T-helper 1 cell (primary cell): Measurements from ENCODE around the gene RHPN2.
A peak's percentile ranks its signal among the peaks of the same experiment; 100 is the strongest.

Source experiments
- DNase-seq, 5 donors: peaks; one replicate each; pipeline ENCODE4 v3.0.0-alpha.2; 2012 to 2020
- total RNA-seq, 4 donors: gene quantifications; one replicate each; lab custom pipeline; 2026; lab: John Stamatoyannopoulos, UW

RHPN2 gene
- 0 to 0.36 (median 0.21) reads per million in 4 donors for total RNA-seq

DNA sequence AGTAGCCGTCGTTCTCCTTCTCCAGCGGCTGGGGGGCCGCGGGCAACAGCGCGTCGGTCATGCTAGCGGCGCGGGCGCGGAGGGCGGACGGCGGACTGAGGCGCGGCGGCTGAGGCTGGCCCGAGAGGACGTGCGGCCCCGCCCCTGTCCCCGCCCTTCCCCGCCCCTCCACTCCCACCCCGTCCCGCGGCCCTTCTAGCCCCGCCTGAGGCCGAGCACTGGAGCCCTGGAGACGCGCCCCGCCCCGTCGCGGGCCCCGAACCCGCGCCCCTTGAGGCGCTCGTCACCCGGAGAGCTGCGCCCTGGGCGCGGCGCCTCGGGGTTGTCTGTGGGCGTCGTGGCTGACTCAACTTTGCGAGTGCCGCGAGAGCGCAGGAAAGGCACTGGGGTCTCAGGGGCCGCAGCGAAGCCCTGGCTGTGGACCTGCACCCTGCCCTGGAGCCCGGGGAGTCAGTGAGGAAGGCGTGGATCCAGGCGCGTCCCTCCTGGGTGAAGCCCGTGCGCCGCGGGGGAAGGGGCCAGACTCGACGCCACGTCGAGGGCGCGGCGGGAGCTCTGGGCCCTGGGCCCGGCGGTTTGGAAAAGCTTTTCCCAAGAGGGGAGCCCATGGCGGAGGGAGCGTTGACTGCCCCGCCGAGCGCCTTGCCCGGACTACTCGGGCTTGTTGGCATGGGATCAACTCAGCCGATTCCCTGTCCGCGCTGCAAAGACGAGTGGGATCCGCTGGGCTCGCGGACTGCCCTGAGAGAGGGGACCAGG lies at the start of gene RHPN2:
RHPN2 (minus strand) TSS at position 97 of the 759 bp plus-strand sequence; CDS start at position 61, 36 bp downstream.
- peak in 2 of 5 donors; percentile 23 to 50 for DNase-seq

DNA sequence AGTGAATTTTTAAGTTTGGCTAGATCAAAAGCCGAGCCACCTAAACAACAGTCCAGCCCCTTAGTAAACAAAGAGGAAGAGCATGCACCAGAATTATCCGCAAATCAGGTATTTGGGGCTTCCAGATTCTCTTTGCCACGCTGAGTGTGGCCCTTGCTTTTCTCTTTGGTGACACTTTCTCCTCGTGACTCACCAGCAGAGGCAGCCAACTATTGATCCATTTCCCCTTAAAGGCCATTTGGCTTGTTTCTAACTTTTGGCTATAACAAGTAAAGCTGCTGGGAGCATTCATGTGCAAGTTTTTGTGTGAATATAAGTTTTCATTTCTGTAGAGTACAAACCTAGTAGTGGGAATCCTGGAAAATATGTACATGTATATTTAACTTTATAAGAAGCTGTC lies 49.6 kb upstream of the RHPN2 start:
- no peak for DNase-seq

DNA sequence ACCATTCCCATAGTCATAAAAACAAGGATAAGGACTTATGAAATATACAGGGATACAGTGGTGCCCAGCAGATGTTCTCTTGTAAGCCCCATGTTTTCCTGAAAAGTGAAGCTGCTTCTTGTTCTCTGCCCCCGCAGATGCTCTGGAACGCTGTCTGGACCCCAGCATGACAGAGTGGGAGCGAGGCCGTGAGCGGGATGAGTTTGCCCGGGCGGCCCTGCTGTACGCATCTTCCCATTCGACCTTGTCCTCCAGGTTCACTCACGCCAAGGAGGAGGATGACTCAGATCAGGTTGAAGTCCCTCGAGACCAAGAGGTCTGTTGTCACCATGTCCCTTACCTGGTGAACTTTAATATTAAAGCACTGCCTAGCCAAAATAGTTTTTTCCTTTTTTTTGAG lies 46.9 kb upstream of the RHPN2 start:
- no peak for DNase-seq

DNA sequence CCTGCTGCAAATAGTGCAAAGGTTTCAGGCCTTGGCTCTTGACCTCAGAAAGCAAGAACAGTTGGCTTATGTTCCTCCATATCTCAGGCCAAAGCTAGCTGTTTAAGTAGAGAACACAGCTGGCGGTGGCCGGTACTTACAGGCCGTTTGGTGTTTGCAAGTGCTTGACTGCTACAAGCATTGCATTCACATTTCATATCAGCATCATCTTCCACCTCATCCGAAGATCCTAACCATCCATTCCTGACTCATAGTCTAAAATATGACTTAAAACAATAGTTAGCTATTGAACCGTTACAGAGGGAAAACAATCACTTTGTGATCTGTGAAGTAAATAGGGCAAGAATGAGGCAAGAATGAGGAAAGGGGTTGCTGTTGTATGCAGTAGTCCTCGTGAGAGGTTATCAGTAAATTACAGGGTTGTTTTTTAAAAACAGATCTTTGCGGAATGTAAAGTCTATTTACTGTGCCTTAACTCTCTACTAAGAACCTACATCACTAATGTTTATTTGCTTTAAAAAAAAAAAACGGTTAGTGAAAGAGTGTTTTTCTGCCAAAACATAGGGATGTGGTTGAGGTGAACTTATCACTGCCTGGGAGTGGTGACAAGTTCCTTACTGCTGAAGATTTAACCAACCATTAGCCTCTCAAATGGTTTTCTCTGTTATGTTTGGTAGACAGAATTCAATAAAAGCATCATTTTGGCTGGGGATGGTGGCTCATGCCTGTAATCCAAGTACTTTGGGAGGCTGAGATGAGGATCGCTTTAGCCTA lies 45.6 kb upstream of the RHPN2 start:
- no peak for DNase-seq

DNA sequence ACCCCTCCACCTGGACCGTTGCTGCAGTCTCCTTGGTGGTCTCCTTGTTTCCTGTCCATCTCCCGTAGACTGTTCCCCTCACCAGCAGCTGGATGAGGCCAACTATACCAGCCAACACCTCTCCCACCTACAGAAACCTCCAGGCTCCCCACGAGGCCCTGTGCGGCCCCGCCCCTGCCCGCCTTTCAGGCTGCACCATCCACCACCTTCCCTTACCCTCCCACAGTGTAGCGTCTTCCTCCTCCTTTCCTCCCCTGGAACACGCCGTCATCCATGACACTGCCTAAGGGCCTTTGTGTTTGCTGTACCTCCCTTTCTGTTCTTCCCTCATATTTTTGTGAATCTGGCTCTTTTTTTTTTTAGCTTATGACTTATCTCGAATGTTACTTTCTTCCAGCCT lies 43.5 kb upstream of the RHPN2 start:
- DNase-seq, result no peak

DNA sequence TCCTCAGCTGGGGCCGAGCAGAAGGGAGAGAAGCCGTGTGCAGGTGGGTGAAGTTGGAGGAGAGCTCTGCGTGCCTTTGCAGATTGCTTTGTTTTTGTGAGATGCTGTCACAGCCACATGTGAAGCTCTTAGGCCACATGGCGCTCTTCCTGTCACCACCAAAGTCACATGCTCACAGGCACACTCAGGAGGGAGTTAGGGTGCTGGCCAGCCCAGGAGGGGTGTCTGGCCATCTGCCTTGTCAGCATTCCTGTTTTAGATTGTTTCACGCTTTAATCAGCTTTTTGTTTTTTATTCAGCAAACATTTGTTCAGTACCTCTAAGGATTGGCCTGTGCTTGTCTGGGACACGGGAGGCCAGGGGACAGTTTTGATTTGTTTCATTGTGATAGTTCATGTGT lies 38.2 kb upstream of the RHPN2 start:
- no peak for DNase-seq

DNA sequence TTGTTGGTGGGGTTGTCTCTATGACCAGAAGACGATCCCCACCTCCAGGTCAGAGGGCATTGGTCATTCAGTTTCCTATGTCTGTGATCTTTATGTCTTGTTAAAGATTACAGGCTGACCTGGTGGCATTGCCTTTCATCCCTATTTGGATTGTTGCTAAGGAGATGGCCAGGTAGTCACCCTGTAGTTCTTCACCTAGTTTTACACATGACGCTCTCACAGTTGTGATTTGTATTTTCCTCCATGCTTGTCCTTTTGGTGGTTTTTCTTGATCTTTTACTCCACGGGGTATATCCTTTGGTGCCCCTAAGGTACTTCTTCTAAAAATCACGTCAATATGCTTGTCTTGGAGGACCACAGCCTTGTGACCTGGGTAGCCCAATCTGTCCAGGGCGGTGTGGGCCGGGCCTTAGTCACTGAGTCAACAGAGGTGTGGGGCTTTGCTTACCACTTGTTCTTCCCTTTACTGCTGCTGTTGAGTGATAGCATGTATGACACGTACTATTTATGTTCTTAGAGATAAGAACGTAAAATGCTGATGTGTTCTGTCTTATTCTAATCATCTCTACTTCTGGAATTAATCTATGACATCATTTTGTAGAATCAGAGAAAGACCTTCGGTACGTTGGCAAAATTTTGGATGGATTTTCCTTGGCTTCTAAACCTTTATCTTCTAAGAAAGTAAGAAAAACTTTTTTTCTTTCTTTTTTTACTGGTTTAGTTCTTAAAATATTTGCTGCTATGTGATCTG lies 36.4 kb upstream of the RHPN2 start:
- no peak for DNase-seq

DNA sequence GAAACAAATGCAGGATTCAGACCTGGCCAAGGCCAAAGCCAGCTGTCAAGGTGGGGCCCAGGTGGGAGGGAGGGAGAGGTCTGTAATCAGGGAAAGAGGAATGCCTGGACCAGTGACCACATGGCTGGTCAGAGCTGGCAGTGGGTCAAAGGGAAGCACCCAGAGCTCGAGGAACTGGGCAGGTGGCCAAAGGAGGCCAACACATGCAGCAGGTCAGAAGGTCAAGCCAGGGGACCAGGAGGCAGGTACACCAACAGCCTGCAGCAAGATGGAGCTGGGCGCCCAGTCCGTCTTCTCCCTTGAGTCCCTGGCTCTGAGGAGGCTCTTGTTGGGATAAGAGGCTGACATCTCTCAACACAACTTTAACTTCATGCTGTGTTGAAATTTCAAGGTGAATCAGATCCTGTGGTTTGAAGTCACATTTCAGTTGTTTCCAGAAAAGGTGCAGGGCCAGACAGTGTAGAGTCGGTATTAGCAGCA lies 33.4 kb upstream of the RHPN2 start:
- DNase-seq, result no peak

DNA sequence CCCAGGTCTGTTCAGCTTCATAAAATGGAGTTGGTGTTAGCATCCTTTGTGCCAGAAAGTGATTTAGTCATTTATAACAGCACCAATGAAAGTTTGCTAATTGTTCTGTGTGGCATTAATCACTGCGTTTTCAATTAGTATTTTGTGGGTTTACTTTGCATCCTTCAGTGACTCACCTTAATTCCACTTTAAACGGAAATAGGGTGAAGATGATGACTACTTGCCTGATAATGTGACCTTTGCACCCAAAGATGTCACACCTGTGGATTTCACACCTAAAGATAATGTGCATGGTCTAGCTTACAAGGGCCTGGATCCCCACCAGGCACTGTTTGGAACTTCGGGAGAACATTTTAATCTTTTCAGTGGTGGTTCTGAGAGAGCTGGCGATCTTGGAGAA lies 31.3 kb upstream of the RHPN2 start:
- no peak for DNase-seq

DNA sequence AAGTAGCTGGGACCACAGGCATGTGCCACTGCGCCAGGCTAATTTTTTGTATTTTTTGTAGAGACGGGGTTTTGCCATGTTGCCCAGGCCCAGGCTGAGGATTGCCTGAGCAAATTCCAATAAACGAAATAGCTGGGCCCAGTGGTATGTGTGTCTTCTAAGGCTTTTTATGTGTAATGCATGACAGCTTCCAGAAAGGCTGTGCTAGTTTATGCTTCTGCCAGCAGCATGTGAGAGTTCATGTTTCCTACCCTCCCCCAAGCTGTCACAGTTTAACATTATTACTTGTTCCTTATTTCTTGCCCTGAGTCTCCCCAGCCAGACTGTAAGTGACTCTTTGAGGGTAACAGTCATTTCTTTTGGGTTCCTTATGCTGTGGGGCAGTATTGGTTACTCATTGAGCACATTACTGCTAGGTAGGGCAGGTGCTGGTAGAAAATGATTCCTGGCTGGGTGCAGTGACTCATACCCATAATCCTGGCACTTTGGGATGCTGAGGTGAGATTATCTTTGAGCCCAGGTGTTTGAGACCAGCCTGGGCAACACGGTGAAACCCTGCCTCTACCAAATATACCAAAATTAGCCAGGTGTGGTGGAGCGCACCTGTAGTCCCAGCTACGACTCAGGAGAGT lies 29.9 kb upstream of the RHPN2 start:
- no peak for DNase-seq

DNA sequence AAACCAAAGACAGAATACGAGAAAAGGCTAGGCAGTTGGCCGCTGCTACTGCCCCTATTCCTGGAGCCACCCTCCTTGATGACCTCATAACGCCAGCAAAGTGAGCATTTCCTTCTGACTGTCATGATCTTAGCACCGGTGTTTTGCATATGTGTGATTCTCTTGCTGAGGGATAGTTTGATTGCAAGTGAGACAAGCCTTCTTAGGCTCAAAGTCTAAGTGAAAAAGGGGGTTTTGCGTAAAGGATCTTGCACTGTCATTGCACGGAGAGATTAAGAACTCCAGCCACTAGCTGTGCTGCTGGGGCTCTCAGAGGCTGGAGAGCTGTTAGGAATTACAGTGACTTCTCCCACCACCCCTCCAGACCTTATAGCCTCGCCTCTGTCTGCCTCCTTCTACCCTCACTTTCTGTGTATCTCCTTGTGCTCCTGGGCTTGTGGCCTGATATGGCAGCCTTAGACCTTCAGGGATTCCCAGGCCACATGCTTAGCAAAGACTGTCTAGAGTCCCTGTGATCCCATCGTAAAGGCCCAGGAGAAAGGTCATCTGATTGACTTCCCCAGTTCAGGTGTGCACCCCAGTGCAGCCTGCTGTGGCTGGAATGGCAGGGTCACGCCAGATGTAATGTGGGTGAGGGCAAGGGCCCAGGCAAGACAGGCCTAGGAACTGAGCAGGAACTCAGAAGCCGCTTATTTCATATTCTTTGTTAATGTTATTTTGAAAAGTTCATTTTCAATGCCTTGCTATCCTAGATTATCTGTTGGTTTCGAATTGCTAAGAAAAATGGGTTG lies 28.9 kb upstream of the RHPN2 start:
- no peak for DNase-seq

DNA sequence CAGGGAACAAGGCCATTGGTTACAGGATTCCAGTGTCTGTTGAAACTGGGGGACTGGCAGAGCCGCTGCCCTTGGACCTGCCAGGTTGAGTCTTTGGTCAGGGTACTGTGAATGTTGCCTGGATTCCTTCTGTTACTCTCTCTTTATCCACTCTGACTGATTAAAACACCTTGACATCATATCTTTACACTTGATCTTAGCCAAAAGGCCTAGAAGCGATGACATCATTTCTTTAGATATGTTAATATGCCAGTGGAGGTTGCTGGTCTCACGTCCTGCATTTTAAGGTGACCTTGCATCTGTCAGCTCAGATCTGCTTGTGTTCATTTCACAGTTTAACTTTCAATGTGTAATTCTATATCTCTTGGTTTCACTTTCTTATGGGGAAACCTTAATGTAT lies 25.5 kb upstream of the RHPN2 start:
- no peak for DNase-seq

DNA sequence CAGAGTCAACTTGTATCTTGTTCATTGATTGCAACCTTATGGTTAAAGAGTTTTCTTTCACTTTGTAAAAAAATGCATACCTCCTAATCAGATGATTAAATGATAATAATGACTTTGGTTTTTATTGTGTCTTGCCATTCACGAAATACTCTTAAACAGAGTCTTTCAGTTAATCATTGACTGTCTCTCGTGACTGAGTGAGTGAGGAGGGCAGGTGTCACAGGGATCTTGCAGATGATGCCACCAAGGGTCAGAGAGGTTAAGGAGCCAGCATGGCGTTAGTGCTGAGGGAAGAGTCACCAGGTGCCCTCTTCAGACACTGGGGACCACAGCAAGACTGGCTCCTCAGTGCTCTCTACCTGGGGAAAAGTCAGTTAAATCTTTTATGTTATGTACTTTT lies 24.3 kb upstream of the RHPN2 start:
- no peak for DNase-seq

DNA sequence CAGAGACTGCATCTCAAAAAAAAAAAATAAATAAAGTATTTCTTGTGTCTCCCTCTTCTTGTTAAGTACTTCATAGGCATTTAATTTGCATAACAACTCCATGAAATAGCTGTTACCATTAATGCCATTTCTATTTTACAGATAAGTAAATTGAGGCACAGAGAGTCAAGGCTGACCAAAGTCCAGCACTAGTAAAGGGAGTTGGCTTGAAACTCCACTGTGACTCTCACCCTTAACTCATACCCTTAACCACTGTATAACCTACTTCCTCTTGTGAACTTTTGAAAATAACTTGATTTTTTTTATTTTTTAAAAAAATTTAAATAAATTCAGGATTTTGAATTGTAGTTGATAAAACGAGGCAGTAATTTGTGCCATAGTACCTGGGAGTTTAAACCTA lies 22.3 kb upstream of the RHPN2 start:
- DNase-seq, result no peak

DNA sequence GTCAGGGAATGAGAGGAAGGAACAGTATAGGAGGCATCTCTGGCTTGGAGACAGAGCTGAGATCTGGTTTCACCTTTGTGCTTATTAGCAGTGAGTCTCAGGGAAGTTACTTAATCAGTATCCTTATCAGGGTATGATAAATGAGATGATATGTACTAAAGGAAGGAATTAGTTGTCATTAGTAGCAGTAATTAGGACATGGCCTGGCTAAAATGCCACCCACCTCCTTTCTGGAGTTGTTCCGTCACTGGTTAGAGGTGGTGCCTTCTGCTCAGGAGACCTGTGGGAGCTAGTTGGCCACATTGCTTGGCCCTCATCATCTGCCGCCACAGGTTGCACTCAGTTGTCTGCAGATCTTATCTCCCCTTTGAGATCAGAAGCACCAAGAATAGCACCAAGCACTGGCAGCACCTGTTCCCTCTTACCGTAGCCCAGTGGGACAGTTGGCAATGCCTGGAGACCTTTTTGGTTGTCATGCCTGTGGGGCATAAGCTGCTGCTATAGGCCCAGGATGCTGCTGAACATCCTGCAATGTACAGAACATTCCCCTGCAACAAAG lies 21.0 kb upstream of the RHPN2 start:
- no peak for DNase-seq

DNA sequence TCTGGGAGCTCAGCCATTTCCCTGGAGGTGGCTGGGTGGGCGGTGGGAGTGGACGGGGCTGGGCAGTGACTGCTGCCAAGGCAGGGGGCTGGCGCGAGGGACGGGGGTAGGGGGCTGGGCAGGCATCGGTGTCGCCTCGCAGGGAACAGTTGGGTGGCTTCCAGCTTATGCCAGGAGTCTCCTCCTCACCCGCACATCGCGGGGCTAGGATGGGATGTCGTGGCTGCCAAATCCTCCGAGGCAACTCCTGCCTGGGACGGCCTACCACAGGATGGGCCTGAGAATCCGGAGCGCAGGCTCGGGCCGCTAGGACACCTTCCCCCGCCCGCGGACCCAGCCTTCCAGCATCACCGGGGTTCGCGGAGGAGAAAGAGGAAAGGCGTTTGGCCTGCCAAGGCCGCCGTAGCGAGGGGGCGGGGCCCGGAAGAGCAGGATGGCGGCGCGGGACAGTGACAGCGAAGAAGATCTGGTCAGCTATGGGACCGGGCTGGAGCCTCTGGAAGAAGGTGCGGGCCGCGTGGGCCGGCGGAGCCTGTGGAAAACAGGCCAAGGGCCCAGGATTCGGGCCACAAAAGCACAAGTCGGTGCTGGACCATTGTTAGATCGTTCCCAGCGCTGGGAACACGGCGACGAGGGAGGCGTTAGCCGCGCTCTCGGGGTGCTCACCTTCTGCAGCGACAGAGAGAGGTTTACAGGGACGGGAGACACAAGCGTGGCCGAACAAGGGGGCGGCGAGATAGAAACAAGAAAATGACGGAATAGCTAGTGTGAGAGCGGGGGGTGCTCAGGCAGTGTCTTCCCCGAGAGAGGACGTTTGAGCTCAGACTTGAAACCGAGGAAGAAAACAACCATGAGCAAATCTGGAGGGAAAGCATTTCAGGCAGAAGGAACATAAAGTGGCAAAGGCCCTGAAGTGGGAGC lies 16.3 kb upstream of the RHPN2 start, which contains the start of gene GPATCH1:
GPATCH1 (plus strand) TSS at position 421 of the 921 bp plus-strand sequence; CDS start at position 434, 13 bp downstream.
- DNase-seq, result peak; percentile 66 to 83 (median 78)

DNA sequence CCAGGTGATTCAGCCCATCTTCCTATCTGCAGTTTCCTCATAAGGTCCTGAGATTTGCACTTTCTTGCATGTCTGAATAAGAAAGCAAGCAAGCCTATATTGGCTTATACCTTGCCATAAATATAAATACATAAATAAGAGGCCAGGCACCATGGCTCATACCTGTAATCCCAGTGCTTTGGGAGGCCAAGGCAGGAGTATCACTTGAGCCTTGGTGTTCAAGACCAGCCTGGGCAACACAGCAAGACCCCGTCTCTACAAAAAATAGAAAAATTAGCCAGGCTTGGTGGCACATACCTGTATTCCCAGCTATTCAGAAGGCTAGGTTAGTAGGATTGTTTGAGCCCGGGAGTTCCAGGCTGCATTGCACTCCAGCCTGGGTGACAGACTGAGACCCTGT lies 10.8 kb upstream of the RHPN2 start:
- DNase-seq, result no peak

DNA sequence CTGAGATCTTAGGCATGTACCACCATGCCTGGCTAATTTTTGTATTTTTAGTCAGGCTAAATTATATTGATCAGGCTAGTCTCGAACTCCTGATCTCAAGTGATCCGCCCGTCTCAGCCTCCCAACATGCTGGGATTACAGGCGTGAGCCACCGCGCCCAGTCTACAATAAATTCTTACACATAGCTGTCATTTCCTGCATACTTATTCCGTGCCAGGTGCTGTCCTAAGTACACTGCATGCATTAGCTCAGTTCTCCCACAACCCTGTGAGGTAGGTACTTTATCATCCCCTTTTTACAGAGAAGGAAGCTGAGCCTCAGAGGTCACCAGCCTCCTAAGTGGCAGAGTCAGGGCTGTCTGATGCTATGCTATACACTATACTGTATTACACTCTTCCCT lies 7.2 kb upstream of the RHPN2 start:
- no peak for DNase-seq

DNA sequence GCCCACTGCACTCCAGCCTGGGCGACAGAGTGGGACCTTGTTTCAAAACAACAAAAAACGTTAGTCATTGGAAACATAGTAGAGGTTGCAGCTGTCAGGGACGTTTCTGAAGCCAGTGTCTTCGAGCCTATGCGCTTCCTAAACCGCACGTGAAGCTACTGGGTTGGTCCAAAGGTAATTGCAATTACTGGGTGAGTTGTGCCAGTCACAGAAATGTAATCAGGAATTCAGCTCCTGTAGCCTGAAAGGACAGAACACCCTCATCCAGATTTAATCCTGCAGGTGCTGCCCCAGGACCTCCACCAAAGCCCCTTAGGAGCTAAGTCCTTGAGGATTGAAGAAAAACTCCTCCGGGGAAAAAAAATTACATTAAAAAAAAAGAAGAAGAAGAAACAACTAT lies 2.4 kb upstream of the RHPN2 start:
- no peak for DNase-seq

DNA sequence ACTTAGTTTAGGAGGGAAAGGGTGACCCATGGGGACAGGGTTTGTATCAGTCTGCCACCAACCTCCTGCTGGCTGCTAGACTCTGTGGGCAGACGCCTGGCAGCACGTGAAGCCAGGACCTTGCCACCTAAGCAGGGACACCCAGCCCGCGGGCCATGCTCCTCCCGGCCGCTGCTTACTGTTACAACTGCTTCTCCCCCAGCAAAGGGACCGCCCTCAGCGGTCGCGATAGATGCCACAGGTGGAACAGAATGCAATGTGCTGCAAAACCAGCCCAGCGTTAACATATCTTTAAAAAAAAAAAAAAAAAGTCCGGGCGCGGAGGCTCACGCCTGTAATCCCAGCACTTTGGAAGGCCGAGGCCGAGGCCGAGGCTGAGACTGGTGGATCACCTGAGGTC lies 1.9 kb upstream of the RHPN2 start:
- no peak for DNase-seq

DNA sequence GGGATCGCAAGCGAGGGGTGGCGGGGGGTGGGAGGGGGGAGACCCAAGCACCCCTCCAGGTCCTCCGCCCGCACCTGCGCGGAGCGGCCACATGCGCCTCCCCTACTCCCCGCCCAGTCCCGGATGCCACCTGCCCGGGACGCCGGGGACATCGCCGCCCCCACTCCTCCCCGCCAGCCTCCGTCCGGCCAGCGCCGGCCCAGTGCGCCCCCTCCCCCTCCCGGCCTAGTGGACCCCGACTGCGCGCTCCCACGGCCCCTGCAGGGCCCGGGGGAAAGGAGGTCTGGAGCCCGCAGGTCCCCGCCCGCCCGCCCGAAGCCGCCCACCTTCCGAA lies 263 bp downstream of the RHPN2 start:
- peak in 1 of 5 donors; percentile 16 for DNase-seq
